ENCODE measurements around the gene MAP3K15.

Gene MAP3K15

DNA sequence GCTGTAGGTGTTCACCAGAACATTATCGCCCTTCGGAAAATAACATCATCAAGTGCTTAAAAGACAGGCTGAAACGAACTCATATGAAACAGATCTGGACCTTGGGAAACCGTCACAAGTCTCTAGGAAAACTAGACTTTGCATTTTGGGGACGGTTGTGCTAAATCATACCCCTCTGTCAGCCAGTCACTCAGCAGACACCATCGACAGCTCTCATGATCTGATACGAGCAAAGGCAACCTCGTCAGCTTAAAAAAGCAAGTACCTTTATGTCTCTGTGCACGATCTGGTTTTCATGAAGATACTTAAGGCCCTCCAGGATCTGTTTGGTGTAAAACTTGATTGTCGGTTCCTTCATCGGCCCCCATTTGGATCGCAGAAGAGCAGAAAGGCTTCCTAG, 123.2 kb downstream of the MAP3K15 start:
- no peak for DNase-seq

DNA sequence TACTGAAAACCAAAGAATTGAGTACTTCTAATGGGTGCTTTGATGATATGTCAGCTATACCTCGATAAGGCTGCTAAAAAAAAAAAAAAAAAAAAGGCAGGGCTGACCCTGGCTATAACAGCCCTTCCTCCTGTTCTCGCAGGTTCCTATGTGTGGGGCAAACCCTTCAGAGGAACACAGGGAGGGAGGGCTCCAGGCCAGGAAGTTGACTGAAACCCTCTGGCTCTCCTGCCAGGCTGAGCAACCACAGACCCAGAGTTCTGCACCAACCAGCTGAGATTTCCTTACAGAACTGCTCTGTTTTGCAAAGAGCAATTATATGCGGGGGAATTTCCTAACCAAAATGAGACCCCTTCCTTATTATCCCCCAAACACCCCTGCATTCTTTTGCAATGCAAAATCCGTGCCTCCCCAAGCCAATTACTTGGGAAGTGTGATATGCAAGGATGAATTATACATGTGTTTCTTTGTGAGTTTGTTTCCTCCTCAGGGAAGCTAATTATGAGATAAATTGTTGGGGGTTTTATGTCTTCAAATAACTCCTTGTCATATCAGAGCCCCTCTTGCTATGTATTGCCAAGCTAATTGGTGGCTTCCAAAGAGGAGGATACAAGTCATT, 126.0 kb downstream of the MAP3K15 start:
- DNase-seq = no peak

DNA sequence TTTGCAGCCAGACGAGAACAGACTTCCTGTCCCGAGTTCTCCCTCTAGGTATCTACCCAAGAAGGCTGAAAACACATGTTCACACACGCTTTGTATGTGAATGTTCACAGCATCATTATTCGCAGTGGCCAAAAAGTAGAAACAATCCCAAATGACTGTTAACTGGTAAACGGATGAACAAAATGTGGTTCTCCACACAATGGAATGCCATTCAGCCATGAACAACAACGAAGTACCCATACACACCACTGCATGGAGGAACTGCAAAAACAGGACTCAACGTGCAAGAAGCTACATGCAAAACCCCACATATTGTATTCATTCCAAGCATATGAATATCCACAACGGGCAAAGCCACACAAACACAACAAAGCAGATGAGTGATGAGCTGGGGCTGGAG, 126.6 kb downstream of the MAP3K15 start:
- DNase-seq = no peak

DNA sequence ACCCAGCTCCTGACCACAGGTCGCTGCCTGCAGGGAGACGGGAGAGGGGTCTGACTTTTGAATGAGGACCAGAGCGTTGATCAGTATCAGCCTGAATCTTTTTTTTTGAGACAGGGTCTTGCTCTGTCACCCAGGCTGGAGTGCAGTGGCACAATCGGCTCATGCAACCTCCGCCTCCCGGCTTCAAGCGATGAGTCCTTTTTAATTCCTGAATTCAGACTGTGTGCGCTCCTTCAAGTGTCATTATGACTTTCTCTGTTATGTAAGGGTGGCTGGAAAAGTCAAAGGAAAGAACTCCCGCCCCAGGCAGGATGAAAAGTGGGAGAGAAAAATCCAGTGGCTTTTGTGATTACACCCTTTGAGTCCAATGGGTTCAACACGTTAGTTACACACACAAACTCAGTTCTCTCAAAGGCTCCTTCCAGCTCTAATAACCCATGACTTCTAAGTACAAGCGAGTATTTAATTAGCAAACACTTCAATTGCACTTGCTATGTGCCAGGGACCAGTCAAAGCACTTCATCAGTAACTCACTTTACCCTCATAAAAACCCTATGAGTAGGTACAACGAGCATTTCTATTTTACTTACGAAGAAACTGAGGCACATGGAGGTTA, 127.1 kb downstream of the MAP3K15 start:
- DNase-seq = no peak

DNA sequence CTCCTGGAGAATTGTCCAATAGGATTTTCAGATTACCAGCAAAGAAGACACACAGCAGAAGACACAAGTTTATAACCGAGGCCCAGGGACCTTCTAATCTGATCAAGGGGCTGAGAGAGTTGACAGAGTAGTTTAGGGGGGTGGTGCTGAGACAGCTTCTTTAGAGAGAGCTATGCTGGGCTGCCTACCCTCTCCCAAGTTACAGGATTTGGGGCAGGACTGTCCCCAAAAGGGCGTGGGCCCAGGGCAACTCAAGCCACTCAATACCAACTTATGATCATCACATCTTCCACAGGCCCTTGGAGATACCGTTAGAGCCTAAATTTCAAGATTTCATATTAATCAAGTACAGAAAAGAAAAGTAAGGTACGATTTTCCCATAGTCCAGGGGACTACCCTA, 128.6 kb downstream of the MAP3K15 start:
- DNase-seq = no peak

DNA sequence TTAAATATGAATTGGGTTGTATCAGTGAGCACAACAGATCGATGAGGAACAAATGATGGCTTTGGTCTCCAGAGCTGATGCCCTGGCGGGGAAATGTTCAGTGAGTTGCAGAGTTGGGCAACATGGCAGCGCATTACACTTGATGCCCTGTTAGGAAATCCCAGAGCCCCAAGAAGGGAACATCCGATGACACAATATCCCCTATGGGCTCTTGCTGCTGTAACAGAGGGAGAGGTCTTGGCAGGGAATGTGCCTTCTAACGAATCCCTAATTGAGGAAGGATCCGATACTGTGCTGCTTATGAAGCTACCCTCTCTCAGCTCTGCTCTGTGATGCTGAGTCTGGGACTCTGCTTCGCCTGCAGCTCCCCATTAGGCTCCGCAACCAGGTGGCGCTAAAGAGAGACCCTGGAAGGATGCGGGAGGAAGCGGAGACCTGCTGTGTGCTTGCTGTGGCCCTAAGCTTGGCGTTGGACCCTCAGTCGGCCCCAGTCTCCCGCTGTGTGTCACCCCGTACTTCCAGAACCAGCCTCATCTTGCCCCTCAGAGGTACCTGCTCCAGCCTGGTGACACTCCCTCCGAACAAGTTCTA, 132.7 kb downstream of the MAP3K15 start:
- DNase-seq = no peak

DNA sequence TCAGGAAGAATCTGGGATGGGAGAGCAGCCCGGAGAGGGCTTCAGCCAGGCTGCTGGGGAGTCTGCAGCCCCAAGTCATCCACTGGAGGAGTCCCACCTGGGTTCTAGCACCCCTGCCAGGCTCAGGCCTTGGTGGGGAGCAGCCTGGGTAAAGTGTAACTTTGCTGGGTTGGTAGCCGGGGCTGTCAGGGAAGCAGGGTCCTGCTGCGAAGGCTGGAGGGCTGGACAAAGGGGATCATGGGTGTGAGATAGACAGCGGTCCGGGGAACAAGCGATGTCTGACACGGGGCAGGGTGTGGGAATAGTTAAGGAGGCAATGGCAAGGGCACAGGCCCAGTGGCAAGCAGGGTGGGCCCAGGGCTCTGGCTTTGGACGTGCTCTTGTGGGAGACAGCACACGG, 134.0 kb downstream of the MAP3K15 start:
- DNase-seq = no peak

DNA sequence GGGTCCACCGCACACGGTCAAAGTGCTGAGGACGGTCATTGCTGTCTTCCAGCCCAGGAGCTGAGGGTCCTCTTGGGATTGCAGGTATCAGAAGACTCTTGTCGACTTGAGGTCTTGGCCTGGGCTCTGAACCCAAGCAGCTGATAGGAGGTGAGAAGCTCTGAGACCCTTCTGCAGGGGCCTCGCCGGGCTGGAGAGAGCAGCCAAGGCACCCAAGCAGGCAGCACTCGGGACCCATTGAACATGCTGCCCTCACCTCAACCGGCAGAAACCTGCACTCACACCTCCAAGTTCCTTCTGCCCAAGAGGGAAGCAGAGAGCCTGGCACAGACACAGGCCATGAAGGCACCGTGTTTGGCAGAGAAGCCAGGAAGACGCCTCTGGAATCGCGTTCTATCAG, 137.5 kb downstream of the MAP3K15 start:
- DNase-seq = no peak

DNA sequence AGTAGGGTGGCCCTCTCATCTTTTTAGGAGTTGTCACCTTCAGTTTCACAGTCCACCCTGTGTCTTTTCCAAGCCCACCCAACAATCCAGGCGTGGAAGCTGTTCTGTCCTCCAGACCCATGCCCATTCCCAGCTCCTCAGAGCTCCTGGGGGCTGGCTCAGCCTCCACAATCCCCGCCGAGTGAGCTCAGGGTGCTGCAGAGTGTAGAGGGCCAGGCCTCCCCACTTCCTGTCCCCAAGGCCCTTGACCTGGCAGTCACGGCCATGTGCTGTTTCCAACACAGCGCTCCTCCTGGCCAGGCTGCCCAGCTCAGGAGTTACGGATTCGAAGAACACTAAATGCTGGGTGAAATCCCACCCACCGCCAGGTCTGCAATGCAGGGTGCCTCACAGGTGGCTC, 139.8 kb downstream of the MAP3K15 start:
- no peak for DNase-seq

DNA sequence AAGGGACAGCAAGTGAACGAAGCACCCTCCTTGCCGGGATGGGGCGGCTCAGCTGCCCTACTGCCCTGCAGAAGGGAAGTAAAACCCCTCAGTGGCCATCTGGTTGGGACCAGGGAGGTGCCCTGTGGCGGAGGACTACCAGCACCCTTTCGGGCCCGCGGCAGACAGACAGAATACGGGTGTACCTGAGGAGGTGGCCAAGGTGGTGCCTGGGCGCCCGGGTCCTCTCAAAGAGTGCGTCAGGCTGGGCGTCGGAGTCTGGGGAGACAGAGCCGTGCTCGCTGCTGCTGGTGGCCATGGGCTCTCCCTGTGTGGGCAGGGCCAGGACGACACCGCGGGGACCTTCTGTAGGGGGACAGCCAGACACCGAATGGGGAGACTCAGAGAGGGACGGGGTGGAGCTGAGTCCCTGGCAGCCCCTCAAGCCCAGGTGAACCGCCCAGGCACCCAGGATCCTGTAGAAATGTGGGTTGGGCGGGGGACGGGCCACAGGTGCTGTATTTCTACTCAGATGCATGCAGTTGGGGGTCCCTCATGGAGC, 141.9 kb downstream of the MAP3K15 start:
- DNase-seq = no peak

DNA sequence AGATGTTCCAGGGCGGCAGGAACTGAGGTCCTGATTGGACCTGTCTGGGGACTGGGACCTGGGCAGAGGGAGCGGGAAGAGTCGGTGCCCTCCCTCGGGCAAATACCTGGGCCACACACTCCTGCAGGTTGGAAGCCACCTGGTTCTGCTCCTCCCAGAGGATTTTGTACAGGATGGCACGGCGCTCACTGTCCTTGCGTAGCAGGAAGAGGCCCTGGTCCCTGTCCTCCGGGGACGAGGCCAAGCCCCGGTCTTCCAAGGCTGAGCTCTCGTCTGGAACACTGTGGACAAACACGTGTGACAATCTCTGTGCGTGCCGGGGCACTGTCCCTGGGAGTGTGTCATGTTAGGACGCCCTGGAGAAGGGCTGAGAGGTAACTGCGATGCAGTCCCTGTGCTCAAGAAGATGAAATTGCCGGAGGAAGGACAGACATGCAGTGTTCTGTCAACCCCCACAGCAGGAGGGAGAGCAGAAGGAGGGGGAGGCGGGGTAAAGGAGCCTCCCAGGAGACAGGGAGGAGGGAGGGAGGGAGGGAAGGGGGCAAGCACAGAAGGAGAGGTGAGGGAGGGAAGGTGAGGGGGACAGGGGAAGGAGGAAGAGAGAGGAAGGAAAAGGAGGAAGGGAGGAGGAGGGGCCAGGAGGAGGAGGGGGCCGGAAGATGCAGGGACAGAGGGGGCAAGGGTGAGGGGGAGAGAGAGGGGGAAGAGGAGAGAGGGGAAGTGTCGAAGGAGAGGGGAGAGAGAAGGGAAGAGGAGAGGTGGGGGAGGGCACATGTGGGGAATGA, 142.6 kb downstream of the MAP3K15 start:
- DNase-seq = peak; percentile 46

DNA sequence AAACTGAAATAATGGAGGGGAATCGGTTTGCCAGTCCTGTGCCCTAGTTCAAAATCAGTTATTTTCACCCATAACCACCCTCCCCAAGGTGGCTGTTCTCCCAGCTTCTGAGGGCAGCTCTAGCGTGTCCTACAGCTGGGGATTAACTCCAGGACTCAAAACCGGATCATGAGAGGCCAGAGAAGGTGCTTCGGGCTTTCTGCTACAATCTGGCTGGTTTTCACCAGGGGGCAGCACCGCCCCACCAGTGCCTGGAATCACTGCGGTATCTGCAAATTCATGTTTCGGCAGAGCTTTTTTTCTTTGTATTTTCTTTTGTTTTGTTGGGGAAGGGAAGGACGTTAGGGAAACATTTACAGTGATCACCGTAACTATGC, 143.2 kb downstream of the MAP3K15 start:
- peak; percentile 48 for DNase-seq

DNA sequence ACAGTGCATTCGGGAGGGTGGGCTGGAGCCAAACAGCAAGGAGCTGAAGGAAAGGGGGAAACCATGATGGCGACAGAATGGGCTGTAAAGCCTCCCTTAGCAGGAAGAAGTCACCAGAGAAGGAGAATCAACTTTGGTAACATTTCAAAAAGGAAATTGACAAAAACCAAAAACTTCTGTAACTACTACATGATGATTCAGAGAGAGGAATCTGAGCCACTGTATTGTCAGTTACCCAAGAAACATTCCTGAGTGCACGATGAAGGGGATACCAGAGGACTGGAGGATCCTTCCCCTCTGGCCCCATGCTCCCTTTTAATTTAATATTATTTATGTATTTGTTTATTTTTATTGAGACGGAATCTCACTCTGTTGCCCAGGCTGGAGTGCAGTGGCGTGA, 145.2 kb downstream of the MAP3K15 start:
- no peak for DNase-seq

DNA sequence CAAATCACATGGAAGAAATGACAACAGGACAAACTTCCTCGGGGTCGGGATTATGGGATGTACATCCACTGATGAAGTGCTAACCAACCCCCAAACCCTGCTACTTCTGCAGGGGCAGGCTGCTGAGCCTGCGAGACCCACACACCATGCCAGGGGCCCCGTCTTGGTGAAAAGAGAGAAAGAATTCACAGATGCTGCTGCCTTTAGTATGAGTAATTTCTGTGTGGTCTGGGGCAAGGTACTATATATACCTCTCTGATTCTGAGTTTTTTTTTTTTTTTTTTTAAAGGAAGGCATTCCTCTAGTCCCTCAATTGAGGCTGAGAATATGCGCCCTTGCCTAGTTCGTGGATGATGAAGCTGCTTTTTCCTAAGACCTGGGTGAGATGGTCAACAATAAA, 146.7 kb downstream of the MAP3K15 start:
- no peak for DNase-seq

DNA sequence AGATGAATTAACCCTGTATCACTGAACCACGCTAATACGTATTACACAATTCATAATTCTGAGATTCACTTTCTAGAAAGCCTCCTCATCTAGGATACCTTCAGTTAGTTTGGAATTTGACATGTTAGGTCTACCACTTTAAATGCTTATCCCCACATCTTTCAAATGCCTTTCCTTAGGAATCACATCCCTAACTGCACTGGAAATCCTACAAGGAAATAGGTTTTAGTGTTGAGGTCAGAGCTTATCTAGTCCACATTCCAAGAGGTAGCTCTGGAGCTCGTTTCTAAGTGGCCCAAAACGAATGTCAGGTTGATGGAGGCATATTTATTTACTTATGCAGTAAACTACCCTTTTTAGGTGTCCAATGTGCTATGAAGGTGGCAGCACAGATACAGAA, 153.6 kb downstream of the MAP3K15 start:
- DNase-seq = no peak

DNA sequence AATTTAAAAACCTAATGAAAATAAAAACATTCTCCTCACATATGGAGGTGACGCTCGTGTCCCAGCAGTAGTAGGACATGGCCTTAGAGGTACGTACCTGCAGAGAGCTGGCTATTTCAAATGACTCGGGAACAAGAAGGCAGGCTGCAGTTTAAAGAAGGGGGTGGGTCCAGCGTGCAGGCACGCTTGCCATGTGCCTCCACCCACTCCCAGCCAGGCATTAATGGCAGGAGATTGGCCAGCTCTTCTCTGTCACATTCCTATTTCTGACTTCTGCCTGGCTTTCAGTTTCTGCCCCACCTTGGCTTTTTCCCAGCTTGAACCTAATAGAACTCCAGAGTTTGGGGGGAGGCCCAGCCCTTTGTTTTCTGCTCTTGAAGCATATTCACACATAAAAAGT, 154.4 kb downstream of the MAP3K15 start:
- DNase-seq = no peak

DNA sequence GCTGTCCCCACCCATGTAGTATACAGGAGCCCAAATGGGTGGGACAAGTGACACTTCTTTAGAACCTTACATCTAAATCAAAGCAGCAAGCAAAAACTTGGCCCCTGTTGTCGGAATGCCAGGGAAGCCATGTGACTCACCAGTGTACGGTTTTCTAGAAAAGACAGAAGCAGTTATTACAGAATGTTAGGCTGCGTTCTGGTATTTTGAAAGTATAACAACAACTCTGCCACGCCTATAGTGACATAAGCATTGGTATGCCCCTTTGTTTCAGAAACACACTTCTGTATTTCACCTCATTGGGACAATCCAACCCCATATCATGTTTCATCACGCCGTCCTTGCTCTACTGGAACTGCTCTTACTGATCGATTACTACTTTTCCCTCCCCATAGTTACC, 156.8 kb downstream of the MAP3K15 start:
- DNase-seq = no peak

DNA sequence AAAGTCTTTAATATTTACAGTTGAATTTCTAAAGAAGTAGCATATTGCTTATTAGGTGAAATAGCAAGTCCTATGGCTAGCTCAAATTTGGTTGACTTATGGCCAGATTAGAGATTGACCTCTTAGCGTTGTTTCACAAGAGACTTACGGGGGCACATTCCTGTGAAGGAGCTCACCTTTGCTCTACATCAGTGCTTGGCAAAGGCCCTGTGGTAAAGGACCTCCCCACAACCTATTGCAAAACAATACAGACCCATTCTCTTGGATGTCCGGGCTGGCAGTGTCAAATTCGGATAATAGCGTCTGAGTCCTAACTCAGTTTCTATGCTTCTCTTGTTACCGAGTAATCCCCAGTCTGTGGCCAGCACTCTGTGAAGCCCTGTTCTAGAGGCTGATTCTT, 160.7 kb downstream of the MAP3K15 start:
- DNase-seq = no peak

DNA sequence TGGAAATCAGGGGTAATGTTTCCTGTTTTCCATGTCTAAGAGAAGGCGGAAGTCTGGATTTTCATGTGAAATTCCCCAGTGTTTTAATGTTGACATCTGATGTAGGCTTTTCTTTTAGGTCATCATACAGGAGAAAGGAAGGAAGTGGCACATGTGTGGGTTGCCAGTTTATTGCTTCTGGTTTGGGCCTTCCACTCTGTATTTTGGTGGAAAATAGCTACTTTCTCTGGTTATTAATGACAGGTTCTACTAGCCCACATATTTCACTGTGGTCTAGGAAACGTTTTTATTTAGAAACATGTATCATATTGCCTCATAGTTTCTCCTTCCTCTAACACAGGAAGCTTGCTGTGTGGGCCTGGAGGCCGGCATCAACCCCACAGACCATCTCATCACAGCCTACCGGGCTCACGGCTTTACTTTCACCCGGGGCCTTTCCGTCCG, 164.3 kb downstream of the MAP3K15 start:
- no peak for DNase-seq

DNA sequence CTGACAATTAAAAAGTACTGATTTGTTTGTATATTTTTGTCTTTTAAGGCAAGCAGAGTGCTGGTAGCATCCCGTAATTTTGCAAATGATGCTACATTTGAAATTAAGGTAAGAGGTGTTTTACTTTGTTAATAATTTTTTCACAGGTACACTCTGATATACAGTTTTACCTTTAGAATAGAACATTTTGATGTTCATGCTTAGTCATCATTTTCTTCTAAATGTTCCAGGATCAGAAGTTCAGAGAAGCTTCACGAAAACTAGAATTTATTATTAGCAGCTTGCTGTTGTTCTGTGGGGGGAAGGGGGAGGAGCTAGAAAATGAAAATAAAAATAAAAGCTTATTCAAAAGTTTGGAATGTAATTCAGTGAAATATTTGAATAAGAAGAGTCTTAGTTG, 166.0 kb downstream of the MAP3K15 start:
- no peak for DNase-seq

DNA sequence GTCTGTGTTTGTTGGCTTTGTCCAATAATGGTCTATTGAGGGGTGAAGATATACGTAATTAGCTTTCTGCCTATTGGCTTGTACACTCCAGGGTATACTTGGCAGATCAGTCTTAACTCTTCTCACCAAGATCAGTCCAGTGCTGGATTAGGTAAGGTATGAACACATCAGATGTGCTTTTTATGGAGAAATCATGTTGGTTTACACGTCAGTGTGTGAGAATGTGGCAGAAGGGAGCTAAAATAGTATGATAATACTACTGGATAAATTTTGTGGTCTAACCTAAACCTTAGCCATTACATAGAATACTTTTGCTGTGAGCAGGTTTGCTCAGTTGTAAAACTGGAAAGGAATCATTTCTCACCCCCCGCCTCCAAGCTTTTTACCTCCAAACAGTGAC, 167.4 kb downstream of the MAP3K15 start:
- no peak for DNase-seq

DNA sequence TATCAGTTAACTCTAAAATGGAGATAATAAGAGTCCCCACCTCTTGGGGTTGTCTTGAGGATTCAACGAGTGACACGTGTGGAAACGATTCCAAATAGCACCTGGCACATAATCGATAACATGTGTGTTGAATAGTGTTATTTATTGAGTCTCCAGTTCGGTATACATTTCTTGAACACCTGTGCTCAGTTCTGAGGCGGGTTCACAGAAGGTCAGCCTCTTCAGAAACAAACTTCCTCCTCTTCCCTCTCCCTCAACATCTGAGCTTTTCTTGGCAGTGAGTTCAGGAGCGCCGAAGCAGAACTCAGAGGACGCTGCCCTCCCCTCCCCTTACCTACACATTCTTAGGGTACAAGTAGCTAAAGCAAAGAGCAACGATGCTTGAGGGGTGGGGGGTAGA, 170.6 kb downstream of the MAP3K15 start:
- no peak for DNase-seq

DNA sequence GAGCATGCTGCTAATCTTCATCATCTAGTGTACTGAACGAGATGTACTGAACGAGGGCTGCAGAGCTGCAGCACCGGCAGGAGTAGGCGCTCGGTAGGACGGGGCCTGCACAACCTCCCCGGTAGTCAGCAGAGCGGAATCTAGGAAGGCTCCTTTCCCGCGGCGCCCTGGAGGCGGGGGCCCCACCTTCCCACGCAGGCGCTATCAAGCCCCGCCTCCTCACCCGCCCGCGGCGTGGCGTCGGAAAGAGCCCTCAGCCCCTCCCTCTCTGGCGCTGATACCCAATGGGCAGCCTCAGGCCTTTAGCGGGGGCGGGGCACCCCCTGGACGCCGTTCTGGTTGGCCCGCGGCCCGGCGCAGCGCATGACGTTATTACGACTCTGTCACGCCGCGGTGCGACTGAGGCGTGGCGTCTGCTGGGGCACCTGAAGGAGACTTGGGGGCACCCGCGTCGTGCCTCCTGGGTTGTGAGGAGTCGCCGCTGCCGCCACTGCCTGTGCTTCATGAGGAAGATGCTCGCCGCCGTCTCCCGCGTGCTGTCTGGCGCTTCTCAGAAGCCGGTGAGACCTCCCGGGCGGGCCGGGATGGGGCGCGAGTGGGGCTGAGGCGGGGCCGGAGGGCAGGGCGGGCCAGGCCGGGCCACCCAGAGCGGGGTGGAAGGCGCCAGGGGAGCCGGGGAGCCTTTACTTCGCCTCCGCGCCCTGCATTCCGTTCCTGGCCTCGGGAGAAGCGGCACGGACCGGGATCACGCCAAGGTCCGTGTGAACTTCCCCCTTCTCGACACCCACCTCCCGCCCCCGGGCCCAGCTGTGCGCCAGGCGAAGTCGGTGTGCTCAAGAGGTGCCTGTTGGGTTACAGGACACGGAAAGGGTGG, 171.5 kb downstream of the MAP3K15 start, which contains the start of gene PDHA1:
Gene PDHA1, plus strand, starts transcription at position 393 of the 874 bp plus-strand sequence. Its CDS starts 111 bp downstream, at position 504.
- peak; percentile 79 for DNase-seq

Measured in NCI-H748 treated with DMSO at 0.1 percent for 48 hours (cell line).